Measurements from ENCODE around the gene MSI2. TPM values are rescaled to one million over a fixed set of nuclear protein-coding genes. Genes with fewer than 3 reads are reported as not detected.

MSI2 gene
- total and polyA plus RNA-seq, 9 of the 15 experiments (the other 6 are each of a cell fraction or from before 2014, with no cell fraction given), result 4.6 to 61.8 (median 42.4) TPM

DNA sequence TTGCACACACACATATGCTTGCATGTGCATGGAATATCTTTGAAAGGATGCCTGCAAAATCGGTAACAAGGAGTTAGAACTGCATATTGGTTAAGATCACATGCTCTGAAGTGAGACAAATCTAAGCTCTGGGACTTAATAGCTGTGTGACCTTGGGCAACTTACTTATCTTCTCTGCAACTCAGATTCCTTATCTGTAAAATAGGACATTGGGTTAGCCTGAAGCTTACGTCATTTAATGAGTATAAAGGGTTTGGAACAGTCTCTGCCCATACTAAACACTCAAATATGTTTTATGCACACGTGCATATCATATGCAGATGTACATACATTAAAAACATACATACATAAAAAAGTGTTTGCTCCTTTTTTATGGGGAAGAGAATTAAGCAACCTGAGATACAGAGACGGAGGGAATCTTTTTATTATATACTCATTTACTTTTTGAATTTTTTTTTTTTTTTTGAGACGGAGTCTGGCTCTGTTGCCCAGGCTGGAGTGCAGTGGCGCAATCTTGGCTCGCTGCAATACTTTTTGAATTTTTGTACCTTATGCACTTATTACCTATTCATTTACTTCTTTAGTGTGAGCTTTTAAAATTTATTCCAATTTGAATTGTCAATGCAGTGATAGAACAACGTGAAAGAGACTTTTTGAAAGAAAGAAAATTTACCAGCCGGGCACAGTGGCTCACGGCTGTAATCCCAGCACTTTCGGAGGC, 282.6 kb downstream of the MSI2 start:
- no peak for FAIRE-seq
- Histone ChIP-seq H3K9ac (ENCODE audit: insufficient read depth in 1 of 2, low read depth in 2 of 2, low read length in 2 of 2) (no peak overlapping the region), H3K4me1 (replicated peaks in 1 of 2; ENCODE audit: control insufficient read depth in 2 of 2, insufficient read depth in 2 of 2, low read length in 2 of 2) (peaks cover 11 to 15% of the 10 kb centered on the region in 2 experiments; a peak in 4 of 5 replicates), H3K9me1 (ENCODE audit: control insufficient read depth, insufficient read depth, low read length) (no peaks in the 10 kb centered on the region), H4K20me1 (replicated peaks; ENCODE audit: control insufficient read depth, insufficient read depth, low read length) (peaks cover 9% of the 10 kb centered on the region; the same call in 1 of the 2 replicates), H3K4me3 (no peak overlapping the region), H3K27ac (ENCODE audit: extremely low read depth, low read depth, low read length) (no peak overlapping the region), H3K27me3 (ENCODE audit: control insufficient read depth in 2 of 2, insufficient read depth in 2 of 2, low read length in 2 of 2) (no peaks in the 10 kb centered on the region), H2AFZ (ENCODE audit: low read depth, low read length) (no peak overlapping the region), H3K36me3 (ENCODE audit: control insufficient read depth, insufficient read depth, low read length) (no peaks in the 10 kb centered on the region; the same call in 2 of the 3 replicates), H3K79me2 (ENCODE audit: control insufficient read depth, insufficient read depth, low read length) (no peaks in the 10 kb centered on the region), H3K4me2 (ENCODE audit: insufficient read depth, low read length) (no peak overlapping the region), H3K9me3 (replicated peaks; ENCODE audit: control insufficient read depth, insufficient read depth, low read depth, low read length) (no peaks in the 10 kb centered on the region)
- intact Hi-C loops (cut with micrococcal nuclease) (no loop called here), in situ Hi-C loops (cut with MboI) (no loop called here)
- ChIA-PET CTCF (ENCODE audit: low intra/inter-chr PET ratio) (interaction anchor here (0.5 kb wide), 1 partner anchor 276 kb away, joined by 3 read pairs; no protein-coding TSS in a partner anchor), POLR2A (interaction anchor here (1.0 to 1.4 kb wide), 3 partner anchors 17 to 132 kb away, joined by 3 to 4 read pairs (median 4); no protein-coding TSS in a partner anchor)
- 68% methylated on average over 11 of the region's 11 CpGs for WGBS (ENCODE audit: insufficient coverage, low coverage, missing lambda C conversion rate)
- no peak for ATAC-seq
- BruUV-seq (replicated peaks), result no TSS peak
- DNase-seq (ENCODE audit: extremely low read depth in 1 of 4, low spot score in 3 of 4), result no peak
- peak; percentile 5; the same call in 1 of the 2 replicates for TF ChIP-seq JUND (IDR thresholded peaks at IDR 0.05; ENCODE audit: borderline replicate concordance, low read depth, low read length)
- no peak for TF ChIP-seq JUND (tag; IDR thresholded peaks at IDR 0.05; ENCODE audit: borderline replicate concordance, low read depth, low read length)
- no peak for TF ChIP-seq TAF7 (tag; IDR thresholded peaks at IDR 0.05)
- no peak for TF ChIP-seq CEBPG (CRISPR knock-in tag; IDR thresholded peaks at IDR 0.05)
- TF ChIP-seq CEBPG (tag; conservative IDR thresholded peaks at IDR 0.05 in 1 of 2, IDR thresholded peaks at IDR 0.05 in 1 of 2), result peak in 1 of 2 experiments; percentile 35; a peak in 1 of 4 replicates
- no peak for TF ChIP-seq ZNF134 (CRISPR knock-in tag; conservative IDR thresholded peaks at IDR 0.05)
- no peak for TF ChIP-seq TARDBP (IDR thresholded peaks at IDR 0.05)

Data from K562 (cell line).